Measurements from ENCODE around the gene EHD1.
A peak's percentile ranks its signal among the peaks of the same experiment; 100 is the strongest.
"Not testable (repeated sequence)": the region's sequence is repeated elsewhere in the genome, so short reads cannot be mapped to it uniquely, and the experiment has no call there.

The EHD1 gene

DNA sequence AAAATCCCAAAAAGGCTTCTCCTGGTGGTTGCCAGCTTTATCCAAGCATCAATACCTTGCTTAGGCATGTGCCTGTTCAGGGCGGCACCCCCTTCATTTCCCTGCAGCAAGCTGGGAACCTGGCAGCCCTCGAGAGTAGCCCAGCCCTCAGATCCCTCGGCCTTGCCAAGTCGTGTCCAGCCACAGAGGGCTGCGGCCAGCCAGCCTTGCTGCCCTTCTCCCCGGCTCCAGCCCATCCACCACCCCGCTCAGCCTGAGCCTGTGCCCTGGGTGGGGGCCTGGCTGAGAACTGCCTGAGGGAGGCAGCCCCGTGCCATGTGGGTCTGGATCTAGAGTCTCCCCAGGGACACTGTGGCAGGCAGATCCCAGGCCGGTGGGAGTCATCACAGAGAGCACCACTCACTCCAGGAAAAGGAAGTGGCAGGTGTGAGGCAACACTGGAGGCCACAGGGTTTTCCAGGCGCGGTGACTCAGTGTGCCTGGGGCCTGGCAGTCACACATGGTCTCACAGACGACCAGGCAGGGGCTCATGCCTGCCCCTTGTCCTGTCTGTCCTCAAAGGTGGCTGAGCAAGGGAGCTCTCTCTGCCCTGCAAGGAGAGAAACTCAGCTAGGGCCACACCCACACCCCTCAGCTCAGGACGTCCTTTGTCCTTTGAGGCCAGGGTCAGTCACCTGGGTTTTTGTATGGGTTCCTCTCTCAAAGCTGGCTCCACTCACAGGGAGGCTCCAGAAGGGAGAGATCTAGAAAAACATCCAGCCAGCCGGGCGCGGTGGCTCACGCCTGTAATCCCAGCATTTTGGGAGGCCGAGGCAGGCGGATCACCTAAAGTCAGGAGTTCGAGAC, 21.8 kb downstream of the EHD1 start:
- peak; percentile 88 for DNase-seq (ENCODE audit: low spot score)

DNA sequence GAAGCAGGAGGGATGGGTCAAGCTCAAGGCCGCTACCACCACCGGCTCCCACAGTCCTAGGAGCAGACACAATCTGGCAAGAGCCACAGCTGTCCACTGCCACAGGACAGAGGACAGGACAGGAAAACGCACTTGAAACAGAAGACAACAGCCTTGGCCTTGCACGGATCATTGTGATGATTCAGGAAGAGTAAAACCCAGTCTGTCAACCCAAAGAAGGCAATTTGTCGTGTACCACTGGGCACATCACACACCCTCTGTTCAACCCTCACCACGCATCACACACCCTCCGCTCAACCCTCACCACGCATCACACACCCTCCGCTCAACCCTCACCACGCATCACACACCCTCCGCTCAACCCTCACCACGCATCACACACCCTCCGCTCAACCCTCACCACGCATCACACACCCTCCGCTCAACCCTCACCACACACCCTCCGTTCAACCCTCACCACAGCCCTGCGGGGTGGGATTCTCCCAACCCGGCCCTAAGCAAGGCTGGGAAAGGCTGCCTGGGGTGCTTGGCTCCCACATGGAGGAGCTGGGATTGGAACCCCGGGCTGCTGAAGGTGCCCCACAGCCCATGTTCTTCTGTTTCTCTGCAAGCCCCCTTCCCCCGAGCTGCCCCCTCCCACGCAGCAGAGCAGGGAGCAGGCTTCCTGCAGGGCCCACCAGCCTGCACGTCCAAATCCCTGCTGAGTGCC, 22.7 kb downstream of the EHD1 start:
- DNase-seq (ENCODE audit: low spot score) = no peak

DNA sequence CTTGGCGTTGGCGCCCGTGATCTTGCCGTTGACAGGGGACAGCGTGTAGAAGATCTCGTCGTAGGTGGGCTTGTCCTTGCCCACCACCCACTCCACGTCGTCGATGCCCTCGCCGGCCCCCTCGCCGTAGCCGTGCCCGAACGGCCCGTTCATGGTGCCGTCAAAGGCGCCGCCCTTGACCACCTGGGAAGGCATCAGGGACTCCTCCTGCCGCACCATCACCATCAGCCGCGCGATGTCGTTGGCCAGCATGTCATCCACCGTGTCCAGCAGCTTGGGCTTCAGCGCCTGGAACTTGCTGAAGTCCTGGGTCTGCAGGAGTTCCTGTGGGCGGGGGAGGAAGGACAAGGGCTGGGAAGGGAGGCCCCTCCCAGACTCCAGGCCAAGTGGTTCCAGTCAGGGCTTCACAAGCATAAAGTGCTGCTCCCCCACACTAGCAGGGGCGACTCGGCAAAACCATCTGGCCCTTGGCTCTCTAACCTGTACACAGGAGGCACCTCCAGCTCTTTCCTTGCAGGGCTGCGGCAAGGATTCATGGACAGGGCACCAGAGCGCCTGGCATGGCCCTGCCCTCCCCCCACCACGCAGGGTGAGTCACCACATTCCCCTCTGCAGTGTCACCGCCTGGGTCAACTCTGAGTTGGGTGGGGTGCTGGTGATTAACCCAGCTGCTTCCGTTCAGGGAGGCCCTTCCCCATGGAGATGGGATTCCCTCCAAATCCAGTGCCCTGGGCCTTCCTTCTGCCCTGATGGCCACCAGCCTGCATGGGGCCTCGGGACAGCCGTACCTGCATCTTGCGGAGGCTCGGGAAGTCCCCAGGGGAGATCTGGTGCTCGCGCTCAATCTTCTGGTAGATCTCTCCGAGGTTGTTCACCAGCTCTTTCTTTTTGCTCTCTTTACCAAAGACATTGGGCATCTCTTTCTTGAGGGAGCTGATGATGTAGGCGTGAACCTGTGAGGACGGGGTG, 23.6 kb downstream of the EHD1 start:
- DNase-seq (ENCODE audit: low spot score) = peak; percentile 97

DNA sequence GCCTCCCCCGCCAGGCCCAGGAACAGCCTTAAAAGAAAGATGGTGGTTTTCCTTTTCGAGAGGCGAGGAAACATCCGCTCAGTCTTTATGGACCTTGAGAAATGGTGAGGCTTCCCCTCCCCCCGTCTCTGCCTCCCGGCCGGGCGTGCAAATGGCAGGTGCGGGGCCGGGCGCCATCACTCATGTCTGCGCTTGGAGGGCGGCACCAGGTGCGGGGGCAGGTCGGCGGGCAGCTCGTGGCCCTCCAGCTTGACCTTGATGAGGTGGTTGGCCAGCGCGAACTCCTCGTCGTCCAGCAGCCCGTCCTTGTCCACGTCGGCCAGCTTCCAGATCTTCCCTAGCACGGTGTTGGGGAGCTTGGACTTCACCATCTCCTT, 24.3 kb downstream of the EHD1 start:
- DNase-seq (ENCODE audit: low spot score) = no peak

DNA sequence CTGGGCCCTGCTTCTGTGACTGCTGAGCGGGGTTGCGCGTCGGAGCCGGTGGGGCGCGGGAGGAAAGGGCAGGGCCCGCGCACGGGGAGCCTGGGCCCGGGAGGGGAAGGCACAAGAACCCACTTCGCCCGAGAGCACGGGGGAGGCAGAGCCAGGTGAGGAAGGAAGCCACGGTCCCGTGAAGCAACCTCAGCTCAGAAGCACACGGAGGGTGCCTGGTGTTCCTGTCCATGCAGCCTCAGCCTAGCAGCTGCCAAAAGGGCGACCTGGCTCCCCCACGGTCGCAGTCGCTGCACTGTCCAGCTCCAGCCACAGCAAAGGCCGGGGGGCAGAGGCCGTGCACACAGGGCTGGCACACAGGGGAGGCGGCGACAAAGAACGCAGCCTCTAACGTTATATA, 24.7 kb downstream of the EHD1 start:
- DNase-seq (ENCODE audit: low spot score) = no peak

DNA sequence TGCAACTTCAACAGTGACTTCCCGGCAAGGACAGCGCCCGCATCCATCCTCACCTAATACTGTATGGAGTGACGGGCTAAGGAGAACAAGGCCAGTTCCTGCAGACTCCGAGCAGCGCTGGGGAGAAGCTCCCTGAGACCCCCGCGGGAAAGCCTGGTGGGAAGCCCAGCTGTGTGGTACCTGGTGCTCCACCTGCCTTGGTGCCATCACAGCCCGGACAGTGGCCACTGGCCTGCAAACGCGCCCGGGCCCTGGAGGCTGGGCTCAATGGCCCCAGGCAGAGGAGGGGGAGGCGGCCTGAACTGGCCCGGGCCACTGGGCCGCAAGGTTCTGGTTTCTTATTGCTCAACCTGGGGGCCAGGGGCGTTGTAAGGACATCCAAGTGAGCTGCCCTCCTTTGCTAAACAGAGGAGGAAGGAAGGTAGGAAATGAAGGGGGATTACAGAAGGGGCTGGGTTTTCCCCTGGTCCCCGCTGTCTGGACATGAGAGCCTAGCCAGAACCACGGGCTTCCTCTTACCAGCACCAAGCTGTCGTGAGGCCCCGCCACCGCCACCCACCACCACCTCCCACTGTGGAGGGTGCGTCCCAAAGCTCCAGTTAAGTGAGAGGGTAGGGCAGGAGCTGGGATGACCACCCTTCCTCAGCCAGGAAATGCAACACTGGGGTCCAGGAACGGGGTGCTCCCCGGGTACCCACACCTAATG, 25.5 kb downstream of the EHD1 start:
- no peak for DNase-seq (ENCODE audit: low spot score)

DNA sequence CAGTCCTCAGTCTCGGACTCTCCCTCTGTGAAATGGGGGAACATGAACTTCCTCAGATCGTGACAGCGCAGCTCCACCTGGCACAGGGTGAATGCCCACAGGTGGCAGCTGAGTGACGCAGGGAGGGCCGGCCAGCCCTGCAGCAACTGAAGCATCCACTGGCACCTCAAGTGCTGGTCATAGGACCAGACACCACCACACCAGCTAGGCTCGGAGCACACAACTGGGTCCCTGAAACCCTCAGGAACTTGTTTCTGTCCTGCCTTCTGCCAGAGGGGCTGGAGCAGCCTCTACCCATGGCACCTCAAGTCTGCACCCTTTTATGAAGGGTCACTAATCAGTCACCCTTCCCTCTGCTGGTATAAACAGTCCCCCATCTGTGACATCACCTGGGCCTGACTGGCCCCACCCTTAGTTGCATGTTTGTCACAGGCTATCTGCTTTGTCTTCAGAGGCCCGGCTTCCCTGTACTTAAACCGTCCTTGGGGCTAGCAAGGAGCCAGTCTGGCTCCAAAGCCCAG, 26.5 kb downstream of the EHD1 start:
- DNase-seq (ENCODE audit: low spot score) = no peak

DNA sequence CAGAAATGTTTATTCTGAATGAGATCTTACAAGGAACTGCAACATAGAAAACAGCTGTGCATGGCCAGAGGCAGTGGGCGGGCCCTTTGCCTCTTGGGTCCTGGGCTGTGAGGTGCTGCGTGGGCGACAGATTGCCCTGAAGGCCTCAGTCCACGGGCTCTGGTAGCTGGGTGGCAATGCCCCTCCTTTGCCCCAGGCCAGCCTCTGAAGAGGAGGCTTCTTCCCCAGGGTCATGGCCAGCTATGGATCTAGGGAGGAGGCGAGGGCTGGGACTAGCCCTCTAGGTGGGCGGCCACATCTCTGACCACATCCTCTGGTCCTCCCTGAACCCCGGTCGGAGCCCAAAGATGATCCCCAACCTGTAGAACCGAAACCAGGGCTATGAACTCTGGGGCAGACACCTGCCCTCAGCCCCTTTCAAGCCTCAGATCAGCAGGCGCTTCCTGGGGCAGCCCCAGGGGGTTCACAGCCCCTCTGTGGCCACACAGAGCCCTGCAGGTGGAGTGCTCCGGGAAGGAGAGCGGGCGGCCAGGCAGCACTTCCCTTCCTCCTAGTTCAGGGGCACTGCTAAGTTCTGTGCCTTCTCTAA, 27.3 kb downstream of the EHD1 start:
- peak; percentile 28 for DNase-seq (ENCODE audit: low spot score)

DNA sequence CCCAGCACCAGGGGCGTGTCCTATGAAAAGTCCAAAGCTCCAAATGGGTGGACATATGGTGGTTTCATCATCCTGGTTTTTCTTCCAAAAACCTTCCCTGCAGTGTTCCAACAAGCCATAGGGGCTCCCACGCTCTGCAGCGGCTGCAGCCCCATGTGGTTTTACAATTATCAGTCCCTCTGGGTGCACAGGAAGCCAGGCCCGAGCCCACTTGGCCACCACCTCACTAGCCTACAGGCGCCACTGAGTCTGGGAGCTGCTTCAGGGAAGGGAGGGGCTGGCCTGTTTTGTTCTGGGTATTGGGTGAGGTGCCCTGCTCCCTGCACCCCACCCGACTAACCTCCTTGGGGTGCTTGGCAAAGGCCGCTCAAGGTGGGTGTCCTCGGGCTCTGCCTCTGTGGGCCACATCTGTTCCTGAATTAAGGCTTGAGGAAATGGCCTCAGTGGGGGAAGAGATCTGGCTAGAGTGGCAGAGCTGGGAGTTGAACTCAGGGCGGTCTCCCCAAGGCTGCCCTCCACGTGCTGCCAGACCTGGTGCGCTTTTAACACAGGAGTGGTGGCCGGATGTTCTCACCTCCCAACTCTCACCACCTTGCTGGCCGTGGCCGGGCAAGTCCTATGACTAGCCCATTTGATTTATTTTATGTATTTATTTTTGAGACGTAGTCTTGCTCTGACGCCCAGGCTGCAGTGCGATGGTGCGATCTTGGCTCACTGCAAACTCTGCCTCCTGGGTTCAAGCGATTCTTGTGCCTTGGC, 28.6 kb downstream of the EHD1 start:
- DNase-seq (ENCODE audit: low spot score) = peak; percentile 24

DNA sequence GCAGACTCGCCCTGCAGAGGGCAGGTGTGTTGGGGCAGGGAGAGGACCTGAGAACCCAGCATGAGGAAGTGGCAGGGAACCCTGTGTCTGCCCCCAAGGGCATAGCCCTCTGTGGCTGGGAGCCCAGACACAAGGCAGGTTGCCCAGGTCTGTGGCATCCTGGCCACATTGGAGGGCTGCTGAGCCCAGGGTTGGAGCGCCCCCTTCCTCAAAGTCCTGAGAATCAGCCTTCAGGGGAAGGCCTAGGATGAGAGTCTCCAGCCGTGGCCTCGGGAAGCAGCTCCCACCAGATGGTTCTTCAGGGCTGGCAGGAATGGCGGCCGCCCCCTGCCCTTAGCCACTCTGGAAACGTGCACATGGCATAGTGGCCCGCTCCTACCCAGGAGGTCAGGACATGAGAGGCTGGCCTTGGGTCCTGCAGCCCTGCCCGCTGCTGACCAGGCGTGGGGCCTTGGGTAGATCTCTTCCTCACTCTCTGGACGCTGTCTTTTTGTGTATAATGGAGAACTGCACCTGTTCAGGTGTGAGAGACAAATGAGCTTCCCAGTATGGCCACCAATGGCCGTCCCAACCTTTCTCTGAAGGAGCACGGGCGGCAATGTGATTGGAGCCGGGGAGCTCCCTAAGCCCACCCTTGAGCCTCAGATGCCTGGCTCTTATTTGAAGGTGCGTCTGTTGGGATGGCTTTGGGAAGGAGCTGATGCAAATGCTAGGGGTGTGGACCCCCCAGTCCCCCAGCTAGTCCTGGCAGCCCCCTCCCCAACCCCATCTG, 29.4 kb downstream of the EHD1 start:
- no peak for DNase-seq (ENCODE audit: low spot score)

DNA sequence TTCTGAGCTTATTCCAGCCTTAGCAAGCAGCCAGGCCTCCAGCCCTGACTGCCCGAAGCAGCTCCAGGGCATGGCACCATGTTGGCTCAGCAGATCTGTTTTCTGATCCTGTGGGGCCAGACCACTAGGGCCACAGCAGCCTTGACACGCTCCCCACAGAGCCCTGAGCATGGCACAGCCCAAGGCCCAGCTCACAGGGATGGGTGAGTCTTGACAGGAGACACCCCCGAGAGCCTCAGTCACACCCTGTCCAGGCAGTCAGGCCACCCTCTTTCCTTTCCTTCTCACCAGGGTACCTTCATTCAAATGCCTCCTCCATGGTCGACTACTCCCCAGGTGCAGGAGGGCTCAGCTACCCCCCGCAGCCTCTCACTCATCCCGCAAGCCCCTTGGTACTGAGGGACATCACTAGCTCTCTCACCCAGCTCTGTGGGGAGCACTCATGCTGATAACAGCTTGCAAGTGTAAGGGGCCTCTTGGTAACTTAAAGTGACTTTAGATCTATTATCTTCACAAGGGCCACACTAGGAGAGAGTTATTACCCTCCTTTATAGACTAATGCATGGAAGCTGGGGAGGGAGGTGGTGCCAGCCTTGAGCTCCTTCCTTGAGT, 30.1 kb downstream of the EHD1 start:
- DNase-seq (ENCODE audit: low spot score) = no peak

DNA sequence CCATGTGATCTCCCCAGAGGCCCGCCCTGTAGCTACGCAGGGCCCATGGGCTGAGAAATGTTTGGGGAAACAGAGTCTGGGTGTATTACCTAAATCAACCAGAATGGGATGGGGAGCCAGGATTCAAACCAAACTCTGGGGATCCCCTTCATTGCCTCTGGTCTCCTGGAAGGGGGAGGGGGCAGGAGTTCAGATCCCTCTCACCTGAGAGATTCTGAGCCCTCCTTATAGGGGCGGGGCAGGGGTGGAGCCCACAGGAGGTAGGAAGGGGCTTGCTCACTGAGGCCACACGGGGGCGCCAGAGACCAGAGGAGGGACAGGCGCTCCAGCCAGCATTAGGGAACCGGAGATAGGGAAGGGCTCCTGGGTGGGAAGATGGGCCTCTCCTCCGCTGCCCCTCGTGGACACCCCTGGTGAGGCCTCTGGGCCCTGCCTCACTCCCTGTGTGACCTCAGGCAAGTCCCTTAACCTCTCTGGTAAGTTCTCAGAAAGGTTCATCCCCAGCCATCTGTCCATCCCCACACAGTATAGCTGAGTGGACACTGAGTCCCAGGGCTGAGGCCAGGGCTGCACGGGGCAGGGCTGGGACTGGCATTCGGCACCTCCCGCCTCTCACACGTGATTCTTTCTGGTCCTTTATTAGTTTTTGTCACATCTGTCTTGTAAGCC, 31.3 kb downstream of the EHD1 start:
- DNase-seq (ENCODE audit: low spot score) = peak; percentile 95

DNA sequence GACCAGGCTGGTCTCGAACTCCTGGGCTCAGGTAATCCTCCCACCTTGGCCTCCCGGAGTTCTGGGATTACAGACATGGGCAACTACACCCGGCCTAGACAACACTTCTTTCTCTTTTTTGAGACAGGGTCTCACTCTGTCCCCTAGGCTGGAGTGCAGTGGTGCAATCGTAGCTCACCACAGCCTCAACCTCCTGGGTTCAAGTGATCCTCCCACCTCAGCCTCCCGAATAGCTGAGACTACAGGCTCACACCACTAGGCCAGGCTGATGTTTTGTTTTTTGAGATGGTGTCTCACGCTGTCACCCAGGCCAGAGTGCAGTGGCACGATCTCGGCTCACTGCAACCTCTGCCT, 32.7 kb downstream of the EHD1 start:
- DNase-seq (ENCODE audit: low spot score) = not testable (repeated sequence)

DNA sequence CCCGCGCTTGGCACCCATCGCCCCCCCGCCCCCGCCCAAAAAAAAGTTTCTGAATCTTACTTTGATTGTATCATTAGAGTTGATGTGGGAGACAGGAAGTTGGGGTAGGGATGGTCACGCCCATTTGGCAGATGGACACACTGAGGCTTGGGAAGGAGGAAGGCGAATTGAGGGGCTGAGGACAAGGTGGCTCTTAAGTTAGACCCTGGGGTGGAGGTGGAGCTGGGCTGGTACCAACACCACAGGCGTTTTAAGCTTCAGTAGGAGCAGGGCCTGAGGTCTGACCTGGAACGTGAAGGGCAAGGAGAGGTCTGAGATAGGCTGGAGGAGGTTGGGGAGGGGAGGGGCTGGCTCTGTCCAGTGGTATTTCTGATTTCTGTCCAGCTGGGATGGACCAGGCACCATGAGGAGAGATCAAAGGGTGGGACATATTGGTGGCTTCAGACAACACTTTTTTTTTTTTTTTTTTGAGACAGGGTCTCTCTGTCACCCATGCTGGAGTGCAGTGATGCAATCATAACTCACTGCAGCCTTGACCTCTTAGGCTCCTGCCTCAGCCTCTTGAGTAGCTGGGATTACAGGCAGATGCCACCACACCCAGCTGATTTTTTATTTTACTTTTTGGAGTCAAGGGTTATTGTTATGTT, 33.2 kb downstream of the EHD1 start:
- no peak for DNase-seq (ENCODE audit: low spot score)

DNA sequence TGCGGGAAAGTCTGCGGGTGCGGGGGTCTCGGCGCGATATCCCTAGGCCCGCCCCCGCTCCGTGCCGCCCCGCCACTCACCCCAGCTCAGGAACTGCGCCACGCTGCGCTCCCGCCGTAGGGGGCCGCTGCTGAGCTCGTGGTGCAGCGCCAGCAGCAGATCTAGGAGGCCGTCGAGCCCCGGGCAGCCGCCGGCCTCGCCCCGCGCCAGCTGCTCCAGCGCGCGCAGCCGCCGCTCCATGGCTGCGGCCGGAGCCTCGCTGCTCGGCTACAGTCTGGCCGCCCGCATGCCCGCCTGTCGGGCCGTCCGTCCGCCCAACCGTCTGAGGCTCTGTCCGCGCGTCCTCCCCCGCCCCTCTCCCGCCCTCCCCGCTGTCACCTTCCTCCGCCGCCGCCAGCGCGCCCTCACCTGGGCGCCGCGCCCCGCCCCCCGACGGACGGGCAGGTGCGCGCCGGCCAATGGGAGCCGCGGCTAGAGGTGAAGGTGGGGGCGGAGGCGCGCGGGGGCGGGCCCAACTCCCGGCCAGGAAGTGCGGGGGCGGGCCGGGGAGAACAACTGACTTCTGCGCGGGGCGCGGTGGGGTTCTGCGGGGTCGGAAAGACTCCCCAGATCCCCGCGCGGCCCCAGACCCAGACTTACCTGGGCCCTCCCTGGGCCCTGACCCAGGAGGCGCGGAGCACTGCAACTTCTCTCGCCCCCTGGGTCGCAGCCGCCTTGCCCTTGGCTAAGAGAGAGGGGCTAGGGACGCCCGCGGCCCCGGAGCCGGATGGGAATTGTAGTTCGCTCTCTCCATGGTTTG, 33.9 kb downstream of the EHD1 start, which contains the start of gene CDC42BPG:
Gene CDC42BPG (minus strand): TSS at position 324 of the 799 bp plus-strand sequence. CDS start 84 bp downstream, at position 240.
- DNase-seq (ENCODE audit: low spot score) = peak; percentile 86

DNA sequence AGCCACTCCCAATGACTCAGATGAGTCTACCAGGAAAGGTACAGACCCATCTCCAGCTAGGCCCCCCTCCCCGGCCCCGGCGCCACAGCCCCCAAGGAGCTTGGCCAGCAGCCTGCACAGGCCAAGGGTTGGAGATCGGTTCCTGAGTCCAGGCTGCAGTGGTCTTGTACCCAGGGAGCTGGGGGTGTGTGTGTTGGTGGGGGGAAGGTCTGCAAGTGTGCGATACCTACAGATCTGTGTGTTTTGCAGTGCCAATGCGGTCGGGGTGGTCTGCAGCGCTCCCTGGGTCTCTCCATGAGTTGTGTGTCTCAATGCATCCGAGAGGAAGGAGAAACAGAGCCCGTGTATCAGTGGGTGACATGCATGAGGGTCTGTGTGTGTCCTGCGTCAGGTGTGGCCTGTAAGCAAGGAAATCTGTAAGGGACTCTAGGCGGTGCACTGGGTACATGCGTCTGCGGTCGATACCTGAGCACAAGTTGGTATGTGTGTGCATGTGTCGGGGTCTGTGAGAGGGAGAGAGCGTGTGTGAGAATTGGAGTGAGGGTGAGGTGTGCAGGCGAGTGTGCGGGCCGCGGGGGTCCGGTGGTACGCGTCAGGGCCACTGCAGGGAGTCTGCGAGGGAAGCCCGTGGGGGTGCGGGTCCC, 34.6 kb downstream of the EHD1 start:
- no peak for DNase-seq (ENCODE audit: low spot score)
